SIG-M5 treated with dmso at 0.1 percent for 504 hours (cell line): ENCODE measurements around the gene GYS1.
"Not testable (repeated sequence)": the region's sequence is repeated elsewhere in the genome, so short reads cannot be mapped to it uniquely, and the experiment has no call there.

Experiments
- DNase-seq: peaks from one replicate; lab custom pipeline; 2025; ENCODE audit not compliant: unreplicated experiment; lab: John Stamatoyannopoulos, UW

Gene GYS1

GRCh38 chr19:48993175-48994034 lies at the start of gene GYS1, which contains the start of gene RUVBL2:
TSS of gene GYS1 (minus strand) at chr19:48993309. CDS start at chr19:48993112, 197 bp downstream.
TSS of gene RUVBL2 (plus strand) at chr19:48993887. CDS start at chr19:48993912, 25 bp downstream.
- DNase-seq, result peak; percentile 100

GRCh38 chr19:49042666-49043065 lies 49.6 kb upstream of the GYS1 start:
- DNase-seq, result not testable (repeated sequence)

GRCh38 chr19:49042177-49042576 lies 49.1 kb upstream of the GYS1 start:
- no peak for DNase-seq

- DNase-seq, result not testable (repeated sequence)
These were observed 46.6 kb upstream of the GYS1 start for GRCh38 chr19:49039736-49040135.

GRCh38 chr19:49038557-49039276 lies 45.6 kb upstream of the GYS1 start:
- not testable (repeated sequence) for DNase-seq

GRCh38 chr19:49038111-49038510 lies 45.0 kb upstream of the GYS1 start:
- not testable (repeated sequence) for DNase-seq

- DNase-seq, result not testable (repeated sequence)
These were observed 43.7 kb upstream of the GYS1 start, which contains the start of gene CGB1 for GRCh38 chr19:49036815-49037214. TSS of gene CGB1 (minus strand) at chr19:49036895. CDS start at chr19:49036711, 184 bp downstream.

- DNase-seq, result not testable (repeated sequence)
These were observed 38.7 kb upstream of the GYS1 start, which contains the start of gene CGB2 for GRCh38 chr19:49031642-49032301. TSS of gene CGB2 (plus strand) at chr19:49031890. CDS start at chr19:49032096, 206 bp downstream.

- DNase-seq, result not testable (repeated sequence)
These were observed 37.2 kb upstream of the GYS1 start for GRCh38 chr19:49030323-49030722.

GRCh38 chr19:49029749-49030148 lies 36.6 kb upstream of the GYS1 start:
- not testable (repeated sequence) for DNase-seq

- not testable (repeated sequence) for DNase-seq
These were observed 35.6 kb upstream of the GYS1 start for GRCh38 chr19:49028686-49029085.

- not testable (repeated sequence) for DNase-seq
These were observed 32.5 kb upstream of the GYS1 start for GRCh38 chr19:49025599-49025998.

- not testable (repeated sequence) for DNase-seq
These were observed 32.0 kb upstream of the GYS1 start for GRCh38 chr19:49025088-49025487.

- DNase-seq, result not testable (repeated sequence)
These were observed 31.1 kb upstream of the GYS1 start, which contains the start of gene CGB3 for GRCh38 chr19:49024233-49024632. TSS of gene CGB3 (minus strand) at chr19:49024333. CDS start at chr19:49023971, 362 bp downstream.

GRCh38 chr19:49022116-49022515 lies 29.0 kb upstream of the GYS1 start:
- DNase-seq, result no peak

GRCh38 chr19:49020931-49021895 lies 28.1 kb upstream of the GYS1 start:
- no peak for DNase-seq

- DNase-seq, result no peak
These were observed 27.2 kb upstream of the GYS1 start for GRCh38 chr19:49020342-49020741.

GRCh38 chr19:49019242-49019932 lies 26.3 kb upstream of the GYS1 start:
- DNase-seq, result no peak
